SJSA1 (cell line): Measurements from ENCODE around the gene COL21A1. TPM values are rescaled to one million over a fixed set of nuclear protein-coding genes. Genes with fewer than 3 reads are reported as not detected.

Source experiments
- DNase-seq, 2 experiments: peaks; one replicate each; pipeline ENCODE4 v3.0.0-alpha.2; 2015 to 2020; ENCODE audit warnings: low spot score in 2 of 2, low read depth in 1 of 2
- H3K27ac ChIP-seq: fragments of 250-450 bp; sonication (Bioruptor Pico); 2 replicates; pipeline ENCODE4 v1.5.1; 2020; ENCODE audit warnings: mild to moderate bottlenecking, moderate library complexity
- H3K27me3 ChIP-seq: fragments of 250-450 bp; sonication (Bioruptor Pico); replicated peaks from 2 replicates; pipeline ENCODE4 v1.5.1; 2020; ENCODE audit warnings: mild to moderate bottlenecking, moderate library complexity
- H3K36me3 ChIP-seq: fragments of 250-450 bp; sonication (Bioruptor Pico); 2 replicates; pipeline ENCODE4 v1.5.1; 2020; ENCODE audit warnings: mild to moderate bottlenecking
- H3K4me1 ChIP-seq: fragments of 250-450 bp; sonication (Bioruptor Pico); replicated peaks from 2 replicates; pipeline ENCODE4 v1.6.1; 2021; ENCODE audit warnings: mild to moderate bottlenecking
- H3K4me3 ChIP-seq: fragments of 250-450 bp; sonication (Bioruptor Pico); 2 replicates; pipeline ENCODE4 v1.5.1; 2020; ENCODE audit warnings: mild to moderate bottlenecking
- H3K9me3 ChIP-seq: fragments of 250-450 bp; sonication (Bioruptor Pico); replicated peaks from 2 replicates; pipeline ENCODE4 v1.5.1; 2020; ENCODE audit warnings: mild to moderate bottlenecking
- total RNA-seq: library from RNA; depleted of rRNA; stranded (reverse); fragments of >200 nt; shearing (Covaris generic); gene quantifications from 2 replicates; pipeline ENCODE4 v1.2.3, GENCODE V29; 2014

The COL21A1 gene
- total RNA-seq, 1 experiment from 2014 or later = 12.6 TPM

GRCh38 chr6:56096946-56097621 lies 150.3 kb downstream of the COL21A1 start:
- H3K27ac ChIP-seq = peak overlapping the region; percentile 21; the same call in 1 of the 2 replicates
- H3K4me3 ChIP-seq = no peak overlapping the region
- peaks cover 4% of the 10 kb centered on the region; the same call in 1 of the 2 replicates for H3K9me3 ChIP-seq
- no peaks in the 10 kb centered on the region for H3K27me3 ChIP-seq
- peaks cover 31% of the 10 kb centered on the region for H3K4me1 ChIP-seq
- DNase-seq = no peak
- H3K36me3 ChIP-seq = no peaks in the 10 kb centered on the region; the same call in 1 of the 2 replicates

- no peak for DNase-seq
- Histone ChIP-seq H3K27me3 (no peaks in the 10 kb centered on the region), H3K9me3 (peaks cover 4% of the 10 kb centered on the region; the same call in 1 of the 2 replicates)
Observed at GRCh38 chr6:56096541-56096940, 150.8 kb downstream of the COL21A1 start.

GRCh38 chr6:56093776-56094175 lies 153.6 kb downstream of the COL21A1 start:
- no peak overlapping the region for H3K4me3 ChIP-seq
- DNase-seq = no peak
- peaks cover 4% of the 10 kb centered on the region; the same call in 1 of the 2 replicates for H3K9me3 ChIP-seq
- H3K27me3 ChIP-seq = no peaks in the 10 kb centered on the region
- no peaks in the 10 kb centered on the region; the same call in 1 of the 2 replicates for H3K36me3 ChIP-seq
- peaks cover 36% of the 10 kb centered on the region for H3K4me1 ChIP-seq
- no peak overlapping the region for H3K27ac ChIP-seq

More at GRCh38 chr6:56096541-56096940, 150.8 kb downstream of the COL21A1 start:
- H3K36me3 ChIP-seq = no peaks in the 10 kb centered on the region; the same call in 1 of the 2 replicates
- H3K4me3 ChIP-seq = no peak overlapping the region
- H3K4me1 ChIP-seq = peaks cover 31% of the 10 kb centered on the region
- no peak overlapping the region for H3K27ac ChIP-seq

- Histone ChIP-seq H3K36me3 (no peaks in the 10 kb centered on the region; the same call in 1 of the 2 replicates), H3K4me3 (no peak overlapping the region), H3K4me1 (peaks cover 43% of the 10 kb centered on the region), H3K27me3 (no peaks in the 10 kb centered on the region), H3K27ac (peak overlapping the region; percentile 96), H3K9me3 (peaks cover 10% of the 10 kb centered on the region; the same call in 1 of the 2 replicates)
- peak in 1 of 2 experiments; percentile 88 for DNase-seq
Observed at GRCh38 chr6:56091159-56091869, 156.1 kb downstream of the COL21A1 start.

GRCh38 chr6:56088641-56089040 lies 158.7 kb downstream of the COL21A1 start:
- peaks cover 10% of the 10 kb centered on the region; the same call in 1 of the 2 replicates for H3K9me3 ChIP-seq
- peak; percentile 55 to 71 for DNase-seq
- H3K36me3 ChIP-seq = no peaks in the 10 kb centered on the region
- H3K4me3 ChIP-seq = no peak overlapping the region
- H3K4me1 ChIP-seq = peaks cover 43% of the 10 kb centered on the region
- peak overlapping the region; percentile 23 for H3K27ac ChIP-seq
- H3K27me3 ChIP-seq = no peaks in the 10 kb centered on the region

GRCh38 chr6:56087421-56087820 lies 160.0 kb downstream of the COL21A1 start:
- peaks cover 6% of the 10 kb centered on the region; the same call in 1 of the 2 replicates for H3K9me3 ChIP-seq
- DNase-seq = no peak
- no peaks in the 10 kb centered on the region for H3K27me3 ChIP-seq
- no peak overlapping the region for H3K4me3 ChIP-seq
- no peaks in the 10 kb centered on the region for H3K36me3 ChIP-seq
- H3K27ac ChIP-seq = no peak overlapping the region
- H3K4me1 ChIP-seq = peaks cover 43% of the 10 kb centered on the region

- H3K27ac ChIP-seq = no peak overlapping the region
- no peaks in the 10 kb centered on the region for H3K27me3 ChIP-seq
- DNase-seq = no peak
- no peak overlapping the region for H3K4me3 ChIP-seq
- H3K9me3 ChIP-seq = no peaks in the 10 kb centered on the region
- no peaks in the 10 kb centered on the region for H3K36me3 ChIP-seq
- H3K4me1 ChIP-seq = peaks cover 4% of the 10 kb centered on the region; the same call in 1 of the 2 replicates
Observed at GRCh38 chr6:56079751-56080540, 167.4 kb downstream of the COL21A1 start.

- Histone ChIP-seq H3K27me3 (no peaks in the 10 kb centered on the region), H3K4me1 (peaks cover 20% of the 10 kb centered on the region), H3K4me3 (no peak overlapping the region), H3K36me3 (no peaks in the 10 kb centered on the region), H3K27ac (no peak overlapping the region), H3K9me3 (no peaks in the 10 kb centered on the region)
- no peak for DNase-seq
Observed at GRCh38 chr6:56076033-56076432, 171.3 kb downstream of the COL21A1 start.

GRCh38 chr6:56073761-56074160 lies 173.6 kb downstream of the COL21A1 start:
- no peaks in the 10 kb centered on the region for H3K27me3 ChIP-seq
- peaks cover 17% of the 10 kb centered on the region for H3K4me1 ChIP-seq
- H3K27ac ChIP-seq = peak overlapping the region; percentile 40; the same call in 1 of the 2 replicates
- H3K4me3 ChIP-seq = no peak overlapping the region
- no peaks in the 10 kb centered on the region for H3K9me3 ChIP-seq
- no peak for DNase-seq
- no peaks in the 10 kb centered on the region for H3K36me3 ChIP-seq

GRCh38 chr6:56073315-56073714 lies 174.1 kb downstream of the COL21A1 start:
- H3K27me3 ChIP-seq = no peaks in the 10 kb centered on the region
- H3K4me3 ChIP-seq = no peak overlapping the region
- no peaks in the 10 kb centered on the region for H3K36me3 ChIP-seq
- no peak for DNase-seq
- H3K27ac ChIP-seq = peak overlapping the region; percentile 40; the same call in 1 of the 2 replicates
- no peaks in the 10 kb centered on the region for H3K9me3 ChIP-seq
- peaks cover 17% of the 10 kb centered on the region for H3K4me1 ChIP-seq

- Histone ChIP-seq H3K27ac (peak overlapping the region; percentile 40; the same call in 1 of the 2 replicates), H3K36me3 (no peaks in the 10 kb centered on the region), H3K4me1 (peaks cover 17% of the 10 kb centered on the region), H3K9me3 (no peaks in the 10 kb centered on the region), H3K27me3 (no peaks in the 10 kb centered on the region), H3K4me3 (no peak overlapping the region)
- peak in 1 of 2 experiments; percentile 63 for DNase-seq
Observed at GRCh38 chr6:56072856-56073255, 174.5 kb downstream of the COL21A1 start.

- Histone ChIP-seq H3K4me1 (no peaks in the 10 kb centered on the region), H3K4me3 (no peak overlapping the region)
- no peak for DNase-seq
Observed at GRCh38 chr6:56065408-56065807, 182.0 kb downstream of the COL21A1 start.

GRCh38 chr6:56062836-56063235 lies 184.5 kb downstream of the COL21A1 start:
- Histone ChIP-seq H3K27me3 (no peaks in the 10 kb centered on the region), H3K27ac (no peak overlapping the region), H3K4me3 (no peak overlapping the region), H3K4me1 (no peaks in the 10 kb centered on the region), H3K9me3 (no peaks in the 10 kb centered on the region), H3K36me3 (no peaks in the 10 kb centered on the region)
- DNase-seq = no peak

More at GRCh38 chr6:56065408-56065807, 182.0 kb downstream of the COL21A1 start:
- Histone ChIP-seq H3K36me3 (no peaks in the 10 kb centered on the region), H3K9me3 (no peaks in the 10 kb centered on the region), H3K27ac (no peak overlapping the region), H3K27me3 (no peaks in the 10 kb centered on the region)
